ENCODE data around the gene INPP5D. TPM values are rescaled to one million over a fixed set of nuclear protein-coding genes. Genes with fewer than 3 reads are reported as not detected.

Gene INPP5D
- total and polyA plus RNA-seq, 4 donors, result 2.9 to 18.8 (median 6.6) TPM

DNA sequence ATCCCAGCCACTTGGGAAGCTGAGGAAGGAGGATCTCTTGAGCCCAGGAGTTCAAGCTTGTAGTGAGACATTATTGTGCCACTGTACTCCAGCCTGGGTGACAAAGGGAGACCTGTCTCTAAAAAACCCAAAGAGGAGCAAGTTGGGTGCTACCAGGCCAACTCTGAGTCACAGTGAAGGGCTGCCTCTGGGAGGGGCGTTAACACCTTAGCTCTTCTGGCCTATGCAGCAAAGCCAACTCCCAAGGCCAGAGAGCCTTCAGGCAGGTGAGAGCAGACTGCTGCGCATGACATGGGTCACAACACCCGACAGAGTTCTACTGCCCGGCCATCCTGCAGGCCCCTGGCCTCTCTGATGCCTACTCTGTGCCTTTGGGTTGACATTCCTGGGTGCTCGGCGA, 158.7 kb downstream of the INPP5D start:
- WGBS, result 98% methylated on average over 6 of the region's 6 CpGs
- no peaks in the 10 kb centered on the region for H3K4me1 ChIP-seq (ENCODE audit: control insufficient read depth in 4 of 4, insufficient read depth in 4 of 4, low read length in 3 of 4)
- TF ChIP-seq HNF4A (conservative IDR thresholded peaks at IDR 0.05) (no peak), FOXA1 (IDR thresholded peaks at IDR 0.05) (no peak)
- TF ChIP-seq, protein P1, sequence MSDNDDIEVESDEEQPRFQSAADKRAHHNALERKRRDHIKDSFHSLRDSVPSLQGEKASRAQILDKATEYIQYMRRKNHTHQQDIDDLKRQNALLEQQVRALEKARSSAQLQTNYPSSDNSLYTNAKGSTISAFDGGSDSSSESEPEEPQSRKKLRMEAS (IDR thresholded peaks at IDR 0.05), result no peak
- TF ChIP-seq, protein P2, sequence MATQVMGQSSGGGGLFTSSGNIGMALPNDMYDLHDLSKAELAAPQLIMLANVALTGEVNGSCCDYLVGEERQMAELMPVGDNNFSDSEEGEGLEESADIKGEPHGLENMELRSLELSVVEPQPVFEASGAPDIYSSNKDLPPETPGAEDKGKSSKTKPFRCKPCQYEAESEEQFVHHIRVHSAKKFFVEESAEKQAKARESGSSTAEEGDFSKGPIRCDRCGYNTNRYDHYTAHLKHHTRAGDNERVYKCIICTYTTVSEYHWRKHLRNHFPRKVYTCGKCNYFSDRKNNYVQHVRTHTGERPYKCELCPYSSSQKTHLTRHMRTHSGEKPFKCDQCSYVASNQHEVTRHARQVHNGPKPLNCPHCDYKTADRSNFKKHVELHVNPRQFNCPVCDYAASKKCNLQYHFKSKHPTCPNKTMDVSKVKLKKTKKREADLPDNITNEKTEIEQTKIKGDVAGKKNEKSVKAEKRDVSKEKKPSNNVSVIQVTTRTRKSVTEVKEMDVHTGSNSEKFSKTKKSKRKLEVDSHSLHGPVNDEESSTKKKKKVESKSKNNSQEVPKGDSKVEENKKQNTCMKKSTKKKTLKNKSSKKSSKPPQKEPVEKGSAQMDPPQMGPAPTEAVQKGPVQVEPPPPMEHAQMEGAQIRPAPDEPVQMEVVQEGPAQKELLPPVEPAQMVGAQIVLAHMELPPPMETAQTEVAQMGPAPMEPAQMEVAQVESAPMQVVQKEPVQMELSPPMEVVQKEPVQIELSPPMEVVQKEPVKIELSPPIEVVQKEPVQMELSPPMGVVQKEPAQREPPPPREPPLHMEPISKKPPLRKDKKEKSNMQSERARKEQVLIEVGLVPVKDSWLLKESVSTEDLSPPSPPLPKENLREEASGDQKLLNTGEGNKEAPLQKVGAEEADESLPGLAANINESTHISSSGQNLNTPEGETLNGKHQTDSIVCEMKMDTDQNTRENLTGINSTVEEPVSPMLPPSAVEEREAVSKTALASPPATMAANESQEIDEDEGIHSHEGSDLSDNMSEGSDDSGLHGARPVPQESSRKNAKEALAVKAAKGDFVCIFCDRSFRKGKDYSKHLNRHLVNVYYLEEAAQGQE (IDR thresholded peaks at IDR 0.05), result no peak
- TF ChIP-seq, protein P3, sequence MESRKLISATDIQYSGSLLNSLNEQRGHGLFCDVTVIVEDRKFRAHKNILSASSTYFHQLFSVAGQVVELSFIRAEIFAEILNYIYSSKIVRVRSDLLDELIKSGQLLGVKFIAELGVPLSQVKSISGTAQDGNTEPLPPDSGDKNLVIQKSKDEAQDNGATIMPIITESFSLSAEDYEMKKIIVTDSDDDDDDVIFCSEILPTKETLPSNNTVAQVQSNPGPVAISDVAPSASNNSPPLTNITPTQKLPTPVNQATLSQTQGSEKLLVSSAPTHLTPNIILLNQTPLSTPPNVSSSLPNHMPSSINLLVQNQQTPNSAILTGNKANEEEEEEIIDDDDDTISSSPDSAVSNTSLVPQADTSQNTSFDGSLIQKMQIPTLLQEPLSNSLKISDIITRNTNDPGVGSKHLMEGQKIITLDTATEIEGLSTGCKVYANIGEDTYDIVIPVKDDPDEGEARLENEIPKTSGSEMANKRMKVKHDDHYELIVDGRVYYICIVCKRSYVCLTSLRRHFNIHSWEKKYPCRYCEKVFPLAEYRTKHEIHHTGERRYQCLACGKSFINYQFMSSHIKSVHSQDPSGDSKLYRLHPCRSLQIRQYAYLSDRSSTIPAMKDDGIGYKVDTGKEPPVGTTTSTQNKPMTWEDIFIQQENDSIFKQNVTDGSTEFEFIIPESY (IDR thresholded peaks at IDR 0.05), result no peak

DNA sequence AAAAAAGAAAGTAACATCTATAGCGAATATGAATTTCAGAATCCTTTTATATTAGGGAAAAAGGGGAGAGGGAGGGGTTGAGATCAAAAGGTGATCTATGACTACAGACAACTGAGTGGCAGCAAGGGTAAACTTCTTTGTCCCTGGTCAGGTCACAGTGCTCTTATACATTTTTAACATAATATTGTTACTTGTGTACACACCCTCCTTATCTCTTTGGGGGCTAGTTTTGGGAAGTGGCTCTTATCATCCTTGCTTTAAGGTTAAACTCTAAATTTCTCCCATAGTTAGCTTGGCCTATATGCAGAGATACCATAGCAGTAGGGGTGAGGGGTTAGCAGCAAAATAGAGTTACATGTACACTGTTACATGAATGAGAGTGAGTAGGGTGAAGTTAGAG, 159.7 kb downstream of the INPP5D start:
- no peak overlapping the region for H3K9ac ChIP-seq (ENCODE audit: low read depth in 1 of 2, low read length in 2 of 2)
- H3K27me3 ChIP-seq (ENCODE audit: control insufficient read depth in 4 of 4, insufficient read depth in 4 of 4, low read length in 3 of 4), result no peaks in the 10 kb centered on the region
- no peaks in the 10 kb centered on the region for H3K4me1 ChIP-seq (ENCODE audit: control insufficient read depth in 4 of 4, insufficient read depth in 4 of 4, low read length in 3 of 4)
- no peaks in the 10 kb centered on the region for H3K9me3 ChIP-seq (ENCODE audit: control insufficient read depth in 4 of 4, low read length in 3 of 4)
- DNase-seq (ENCODE audit: low spot score), result no peak
- 100% methylated on average over 1 of the region's 1 CpG for WGBS
- TF ChIP-seq RXRA (IDR thresholded peaks at IDR 0.05), result no peak
- no peak for TF ChIP-seq HNF4G (IDR thresholded peaks at IDR 0.05)
- TF ChIP-seq EGR1 (IDR thresholded peaks at IDR 0.05; ENCODE audit: low read depth in 2 of 2), result no peak
- TF ChIP-seq HNF4A (conservative IDR thresholded peaks at IDR 0.05), result no peak
- TF ChIP-seq, protein P3 (IDR thresholded peaks at IDR 0.05), result no peak
- no peak for TF ChIP-seq SP1 (IDR thresholded peaks at IDR 0.05)
- no peaks in the 10 kb centered on the region for H3K36me3 ChIP-seq (ENCODE audit: control insufficient read depth in 4 of 4, insufficient read depth in 3 of 4, low read depth in 1 of 4, low read length in 3 of 4)
- no peak overlapping the region for H3K27ac ChIP-seq (ENCODE audit: low read depth in 1 of 2, low read length in 2 of 2)
- H3K4me3 ChIP-seq (ENCODE audit: low read depth in 1 of 3, low read length in 3 of 3), result no peak overlapping the region

More for the DNA sequence above, 158.7 kb downstream of the INPP5D start:
- Histone ChIP-seq H3K9me3 (ENCODE audit: control insufficient read depth in 4 of 4, low read length in 3 of 4) (no peaks in the 10 kb centered on the region), H3K27ac (ENCODE audit: low read depth in 1 of 2, low read length in 2 of 2) (no peak overlapping the region), H3K9ac (ENCODE audit: low read depth in 1 of 2, low read length in 2 of 2) (no peak overlapping the region), H3K27me3 (ENCODE audit: control insufficient read depth in 4 of 4, insufficient read depth in 4 of 4, low read length in 3 of 4) (no peaks in the 10 kb centered on the region), H3K36me3 (ENCODE audit: control insufficient read depth in 4 of 4, insufficient read depth in 3 of 4, low read depth in 1 of 4, low read length in 3 of 4) (no peaks in the 10 kb centered on the region), H3K4me3 (ENCODE audit: low read depth in 1 of 3, low read length in 3 of 3) (no peak overlapping the region)
- DNase-seq (ENCODE audit: low spot score), result no peak

Data from liver (tissue), 9 donors.